ENCODE data around the gene RGL2.

DNA sequence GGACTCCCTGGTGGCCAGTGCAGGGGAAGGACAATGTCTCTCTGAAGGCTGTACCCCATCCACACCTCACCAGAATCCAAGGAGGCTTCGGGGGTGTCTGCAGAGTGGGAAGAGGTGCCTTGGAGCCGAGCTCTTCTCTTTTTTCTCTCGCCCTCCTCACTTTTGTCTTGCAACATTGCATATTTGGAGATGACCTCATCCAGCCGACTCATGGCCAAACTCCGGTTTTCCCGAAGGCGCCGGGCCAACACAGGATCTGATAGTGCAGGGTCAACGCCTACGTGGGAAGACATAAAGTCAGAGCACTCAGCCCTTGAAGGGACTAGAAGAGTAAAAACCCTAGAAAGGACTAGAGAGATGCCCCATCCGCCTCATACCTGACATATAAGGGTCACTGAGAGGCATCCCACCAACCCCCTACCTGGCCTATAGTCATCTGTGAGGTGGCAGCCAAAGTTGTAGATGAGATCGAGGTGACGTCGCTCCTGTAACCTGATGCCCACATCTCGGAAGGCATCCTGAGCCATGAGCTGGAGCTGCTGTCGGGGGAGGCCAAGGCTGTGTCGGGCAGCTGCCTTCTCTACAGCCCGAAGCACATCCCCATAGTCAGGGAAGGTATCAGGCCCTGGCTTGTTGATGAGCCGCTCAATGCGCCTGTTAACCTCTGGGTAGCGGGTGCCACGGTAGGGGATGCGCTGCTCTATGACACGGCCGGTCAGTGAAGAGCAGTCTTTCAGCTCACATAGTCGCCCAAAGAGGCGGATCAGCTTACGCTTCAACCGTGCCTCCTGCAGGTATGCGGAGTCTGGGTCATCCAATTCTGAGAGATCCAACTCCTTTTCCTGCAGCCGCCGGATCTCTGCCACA lies 21.8 kb upstream of the RGL2 start:
- TF ChIP-seq, protein P1, sequence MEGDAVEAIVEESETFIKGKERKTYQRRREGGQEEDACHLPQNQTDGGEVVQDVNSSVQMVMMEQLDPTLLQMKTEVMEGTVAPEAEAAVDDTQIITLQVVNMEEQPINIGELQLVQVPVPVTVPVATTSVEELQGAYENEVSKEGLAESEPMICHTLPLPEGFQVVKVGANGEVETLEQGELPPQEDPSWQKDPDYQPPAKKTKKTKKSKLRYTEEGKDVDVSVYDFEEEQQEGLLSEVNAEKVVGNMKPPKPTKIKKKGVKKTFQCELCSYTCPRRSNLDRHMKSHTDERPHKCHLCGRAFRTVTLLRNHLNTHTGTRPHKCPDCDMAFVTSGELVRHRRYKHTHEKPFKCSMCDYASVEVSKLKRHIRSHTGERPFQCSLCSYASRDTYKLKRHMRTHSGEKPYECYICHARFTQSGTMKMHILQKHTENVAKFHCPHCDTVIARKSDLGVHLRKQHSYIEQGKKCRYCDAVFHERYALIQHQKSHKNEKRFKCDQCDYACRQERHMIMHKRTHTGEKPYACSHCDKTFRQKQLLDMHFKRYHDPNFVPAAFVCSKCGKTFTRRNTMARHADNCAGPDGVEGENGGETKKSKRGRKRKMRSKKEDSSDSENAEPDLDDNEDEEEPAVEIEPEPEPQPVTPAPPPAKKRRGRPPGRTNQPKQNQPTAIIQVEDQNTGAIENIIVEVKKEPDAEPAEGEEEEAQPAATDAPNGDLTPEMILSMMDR (conservative IDR thresholded peaks at IDR 0.05; ENCODE audit: low read length) = no peak
- no peak for TF ChIP-seq EZH2phosphoT487 (IDR thresholded peaks at IDR 0.05; ENCODE audit: borderline replicate concordance)

Data from Loucy (cell line).